RCC 7860 (cell line): ENCODE results near the gene TAAR2.
"Not testable (repeated sequence)": the region's sequence is repeated elsewhere in the genome, so short reads cannot be mapped to it uniquely, and the experiment has no call there.

Experiments used
- DNase-seq: peaks from one replicate; pipeline ENCODE4 v3.0.0-alpha.2; 2015; ENCODE audit warnings: low spot score
- FAIRE-seq: peaks from 2 replicates; lab custom pipeline; 2012; peaks lifted over from hg19 to GRCh38; lab: Jason Lieb, UNC

TAAR2 gene

GRCh38 chr6:132624175-132624574 lies at the start of gene TAAR2:
Gene TAAR2, minus strand, starts transcription at chr6:132624275. Its CDS starts 0 bp downstream, at chr6:132624275.
- no peak for DNase-seq
- no peak for FAIRE-seq

- DNase-seq (no peak), FAIRE-seq (no peak)
Measured at GRCh38 chr6:132673376-132674094, 49.5 kb upstream of the TAAR2 start.

- FAIRE-seq (no peak), DNase-seq (no peak)
Measured at GRCh38 chr6:132671295-132671694, 47.2 kb upstream of the TAAR2 start.

GRCh38 chr6:132669690-132670291 lies 45.7 kb upstream of the TAAR2 start:
- peak; percentile 13 for DNase-seq
- peak; percentile 72 for FAIRE-seq

GRCh38 chr6:132666118-132666517 lies 42.0 kb upstream of the TAAR2 start:
- FAIRE-seq (no peak), DNase-seq (no peak)

- no peak for DNase-seq
- FAIRE-seq = no peak
Measured at GRCh38 chr6:132664309-132665034, 40.4 kb upstream of the TAAR2 start.

GRCh38 chr6:132663661-132664060 lies 39.6 kb upstream of the TAAR2 start:
- DNase-seq (no peak), FAIRE-seq (no peak)

- FAIRE-seq = no peak
- DNase-seq = no peak
Measured at GRCh38 chr6:132661906-132662305, 37.8 kb upstream of the TAAR2 start.

GRCh38 chr6:132659082-132659481 lies 35.0 kb upstream of the TAAR2 start, which contains the start of gene TAAR1:
Gene TAAR1, minus strand, starts transcription at chr6:132659182. Its CDS starts 13,179 bp downstream, at chr6:132646003.
- DNase-seq = no peak
- FAIRE-seq = no peak

- DNase-seq (no peak), FAIRE-seq (no peak)
Measured at GRCh38 chr6:132651062-132651461, 27.0 kb upstream of the TAAR2 start.

GRCh38 chr6:132650429-132650828 lies 26.4 kb upstream of the TAAR2 start:
- no peak for FAIRE-seq
- DNase-seq = no peak

- DNase-seq = no peak
- FAIRE-seq = no peak
Measured at GRCh38 chr6:132648828-132649227, 24.8 kb upstream of the TAAR2 start.

GRCh38 chr6:132648356-132648755 lies 24.3 kb upstream of the TAAR2 start:
- FAIRE-seq (peak; percentile 81), DNase-seq (no peak)

- DNase-seq (no peak), FAIRE-seq (no peak)
Measured at GRCh38 chr6:132643547-132643946, 19.5 kb upstream of the TAAR2 start.

- not testable (repeated sequence) for DNase-seq, FAIRE-seq
Measured at GRCh38 chr6:132637135-132637534, 13.1 kb upstream of the TAAR2 start.

- not testable (repeated sequence) for DNase-seq, FAIRE-seq
Measured at GRCh38 chr6:132635906-132636305, 11.8 kb upstream of the TAAR2 start.

GRCh38 chr6:132635288-132635687 lies 11.2 kb upstream of the TAAR2 start:
- FAIRE-seq, DNase-seq: not testable (repeated sequence)

- no peak for DNase-seq
- no peak for FAIRE-seq
Measured at GRCh38 chr6:132634796-132635195, 10.7 kb upstream of the TAAR2 start.

GRCh38 chr6:132633362-132633761 lies 9.3 kb upstream of the TAAR2 start:
- no peak for FAIRE-seq

GRCh38 chr6:132623106-132623845 lies 799 bp downstream of the TAAR2 start:
- FAIRE-seq (no peak), DNase-seq (no peak)

More at GRCh38 chr6:132633362-132633761, 9.3 kb upstream of the TAAR2 start:
- DNase-seq = no peak

- no peak for FAIRE-seq
- DNase-seq = no peak
Measured at GRCh38 chr6:132616677-132617076, 7.4 kb downstream of the TAAR2 start.
